ENCODE measurements around the gene FARP1. TPM values are rescaled to one million over a fixed set of nuclear protein-coding genes. Genes with fewer than 3 reads are reported as not detected.

Gene FARP1
- total RNA-seq, 1 donor = 125 TPM

GRCh38 chr13:98390086-98390715, 247.3 kb downstream of the FARP1 start:
- TF ChIP-seq, protein P1, sequence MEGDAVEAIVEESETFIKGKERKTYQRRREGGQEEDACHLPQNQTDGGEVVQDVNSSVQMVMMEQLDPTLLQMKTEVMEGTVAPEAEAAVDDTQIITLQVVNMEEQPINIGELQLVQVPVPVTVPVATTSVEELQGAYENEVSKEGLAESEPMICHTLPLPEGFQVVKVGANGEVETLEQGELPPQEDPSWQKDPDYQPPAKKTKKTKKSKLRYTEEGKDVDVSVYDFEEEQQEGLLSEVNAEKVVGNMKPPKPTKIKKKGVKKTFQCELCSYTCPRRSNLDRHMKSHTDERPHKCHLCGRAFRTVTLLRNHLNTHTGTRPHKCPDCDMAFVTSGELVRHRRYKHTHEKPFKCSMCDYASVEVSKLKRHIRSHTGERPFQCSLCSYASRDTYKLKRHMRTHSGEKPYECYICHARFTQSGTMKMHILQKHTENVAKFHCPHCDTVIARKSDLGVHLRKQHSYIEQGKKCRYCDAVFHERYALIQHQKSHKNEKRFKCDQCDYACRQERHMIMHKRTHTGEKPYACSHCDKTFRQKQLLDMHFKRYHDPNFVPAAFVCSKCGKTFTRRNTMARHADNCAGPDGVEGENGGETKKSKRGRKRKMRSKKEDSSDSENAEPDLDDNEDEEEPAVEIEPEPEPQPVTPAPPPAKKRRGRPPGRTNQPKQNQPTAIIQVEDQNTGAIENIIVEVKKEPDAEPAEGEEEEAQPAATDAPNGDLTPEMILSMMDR (IDR thresholded peaks at IDR 0.05; ENCODE audit: insufficient read depth, low read depth, low read length) = no peak
- DNase-seq (ENCODE audit: low read depth) = peak; percentile 28
- no peak overlapping the region for H3K4me3 ChIP-seq (ENCODE audit: low read depth, low read length)

DNA sequence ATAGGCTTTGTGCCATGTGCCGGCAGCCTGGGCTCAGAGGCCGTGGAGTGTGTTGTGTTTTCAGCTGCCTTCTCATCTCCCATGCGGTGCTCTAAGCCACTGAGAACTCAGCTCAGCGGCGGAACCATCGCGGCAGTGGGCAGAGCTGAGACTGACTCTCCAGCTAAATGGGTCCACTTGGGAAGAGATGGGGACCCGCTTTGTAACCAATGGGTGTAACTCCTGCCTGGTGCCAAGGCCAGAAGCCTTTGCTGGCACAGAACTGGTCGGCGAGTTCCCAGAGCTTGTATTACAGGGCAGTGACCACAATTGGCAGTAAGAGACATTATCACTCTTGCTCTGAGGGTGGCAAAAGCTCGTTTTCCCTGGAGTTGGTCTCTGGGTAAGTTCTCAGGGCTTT, 251.0 kb downstream of the FARP1 start:
- no peak overlapping the region for H3K4me3 ChIP-seq (ENCODE audit: low read depth, low read length)
- TF ChIP-seq, protein P1 (IDR thresholded peaks at IDR 0.05; ENCODE audit: insufficient read depth, low read depth, low read length) = no peak
- DNase-seq (ENCODE audit: low read depth) = no peak

- TF ChIP-seq, protein P1 (IDR thresholded peaks at IDR 0.05; ENCODE audit: insufficient read depth, low read depth, low read length) = no peak
- DNase-seq (ENCODE audit: low read depth) = no peak
- H3K4me3 ChIP-seq (ENCODE audit: low read depth, low read length) = no peak overlapping the region
Measured at GRCh38 chr13:98394820-98395510, 252.1 kb downstream of the FARP1 start.

DNA sequence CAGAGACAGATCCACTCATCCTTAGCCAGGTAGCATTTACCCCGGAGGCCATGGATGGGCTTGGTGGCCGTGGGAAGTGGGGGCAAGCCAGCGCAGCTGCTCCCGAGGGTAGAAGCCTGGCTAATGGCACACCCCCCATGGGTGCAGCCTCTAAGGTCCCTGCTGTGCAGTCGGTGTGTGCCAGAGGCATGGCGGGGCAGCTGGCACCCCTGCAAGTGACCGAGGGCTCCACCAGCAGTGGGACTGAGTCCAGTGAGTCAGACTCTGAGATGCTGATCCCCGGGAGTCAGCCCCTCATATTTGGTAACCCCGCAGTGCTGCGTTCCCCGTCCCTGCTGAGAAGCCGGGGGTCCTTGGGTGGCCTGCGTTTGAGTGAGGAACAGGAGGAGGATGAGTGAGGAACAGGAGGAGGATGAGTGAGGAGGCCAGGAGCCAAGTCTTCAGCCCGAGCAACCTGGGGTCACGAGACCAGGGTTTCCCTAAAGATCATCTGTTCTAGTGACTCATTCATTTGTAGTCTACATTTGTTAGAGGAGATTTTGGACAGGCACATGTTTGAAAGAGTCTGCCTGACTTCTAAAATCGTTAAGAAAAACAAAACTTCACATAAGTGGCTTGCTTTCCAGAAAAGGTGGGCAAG, 253.3 kb downstream of the FARP1 start:
- peak; percentile 19 for DNase-seq (ENCODE audit: low read depth)
- no peak overlapping the region for H3K4me3 ChIP-seq (ENCODE audit: low read depth, low read length)

GRCh38 chr13:98397221-98397620, 254.3 kb downstream of the FARP1 start:
- DNase-seq (ENCODE audit: low read depth) = peak; percentile 30
- TF ChIP-seq, protein P1 (IDR thresholded peaks at IDR 0.05; ENCODE audit: insufficient read depth, low read depth, low read length) = peak; percentile 39
- H3K4me3 ChIP-seq (ENCODE audit: low read depth, low read length) = no peak overlapping the region

More for the DNA sequence above, 253.3 kb downstream of the FARP1 start:
- TF ChIP-seq, protein P1 (IDR thresholded peaks at IDR 0.05; ENCODE audit: insufficient read depth, low read depth, low read length) = no peak

GRCh38 chr13:98397861-98398260, 255.0 kb downstream of the FARP1 start:
- TF ChIP-seq, protein P1 (IDR thresholded peaks at IDR 0.05; ENCODE audit: insufficient read depth, low read depth, low read length) = no peak
- no peak for DNase-seq (ENCODE audit: low read depth)

More at GRCh38 chr13:98397861-98398260, 255.0 kb downstream of the FARP1 start:
- no peak overlapping the region for H3K4me3 ChIP-seq (ENCODE audit: low read depth, low read length)
